HepG2 (cell line): Measurements from ENCODE around the gene CDYL. TPM values are rescaled to one million over a fixed set of nuclear protein-coding genes. Genes with fewer than 3 reads are reported as not detected.
A peak's percentile ranks its signal among the peaks of the same experiment; 100 is the strongest.

Experiments
- CREM ChIP-seq, 2 experiments: sonication (generic) in 1 of 2; formaldehyde crosslinking in 1 of 2; IDR thresholded peaks; 2 replicates each; pipeline versions ENCODE4 v1.4.0 to v1.6.1; 2016 to 2020; ENCODE audit warnings: antibody characterized with exemption in 1 of 2, mild to moderate bottlenecking in 1 of 2, missing genetic modification reagents in 1 of 2
- FOXA1 ChIP-seq, 2 experiments: fragments of 450-650 bp in 1 of 2; sonication (generic) in 1 of 2; formaldehyde crosslinking in 1 of 2; IDR thresholded peaks; 2 replicates each; pipeline versions ENCODE4 v1.4.0 to v1.6.1; 2016 to 2020; ENCODE audit warnings: missing genetic modification reagents in 1 of 2
- FOXC1 ChIP-seq: sonication (generic); formaldehyde crosslinking; IDR thresholded peaks from 2 replicates; pipeline ENCODE4 v1.8.0; 2022; ENCODE audit warnings: mild to moderate bottlenecking, missing genetic modification reagents, borderline replicate concordance
- FOXK2 ChIP-seq: fragments of 450-650 bp; IDR thresholded peaks from 2 replicates; pipeline ENCODE4 v1.6.1; 2016
- GRHL1 ChIP-seq: sonication (generic); formaldehyde crosslinking; conservative IDR thresholded peaks from 2 replicates; pipeline ENCODE4 v1.8.0; 2022; ENCODE audit warnings: missing genetic modification reagents
- KAT7 ChIP-seq: IDR thresholded peaks from 2 replicates; pipeline ENCODE4 v1.6.1; 2018; ENCODE audit warnings: borderline replicate concordance, missing compliant biosample characterization
- KDM6A ChIP-seq: IDR thresholded peaks from 2 replicates; pipeline ENCODE4 v1.6.1; 2016; ENCODE audit warnings: low read depth
- MTF1 ChIP-seq: sonication (generic); formaldehyde crosslinking; IDR thresholded peaks from 2 replicates; pipeline ENCODE4 v1.5.0; 2020; ENCODE audit warnings: missing genetic modification reagents
- SALL2 ChIP-seq: sonication (generic); formaldehyde crosslinking; IDR thresholded peaks from 2 replicates; pipeline ENCODE4 v1.8.1; 2023; ENCODE audit warnings: mild to moderate bottlenecking, missing genetic modification reagents, inconsistent platforms
- SMAD9 ChIP-seq: sonication (generic); formaldehyde crosslinking; IDR thresholded peaks from 2 replicates; pipeline ENCODE4 v1.5.1; 2020; ENCODE audit warnings: mild to moderate bottlenecking, missing genetic modification reagents
- TFE3 ChIP-seq: IDR thresholded peaks from 2 replicates; pipeline ENCODE4 v1.6.1; 2016
- ZBTB42 ChIP-seq: sonication (generic); formaldehyde crosslinking; IDR thresholded peaks from 2 replicates; pipeline ENCODE4 v1.5.0; 2020; ENCODE audit warnings: mild to moderate bottlenecking, missing genetic modification reagents
- ZNF232 ChIP-seq: sonication (generic); formaldehyde crosslinking; IDR thresholded peaks from 2 replicates; pipeline ENCODE4 v1.4.0; 2020; ENCODE audit warnings: missing genetic modification reagents, borderline replicate concordance
- ZNF263 ChIP-seq: sonication (generic); formaldehyde crosslinking; IDR thresholded peaks from 2 replicates; pipeline ENCODE4 v1.4.0; 2020; ENCODE audit warnings: missing genetic modification reagents
- ZNF460 ChIP-seq: sonication (generic); formaldehyde crosslinking; IDR thresholded peaks from 2 replicates; pipeline ENCODE4 v1.5.1; 2020; ENCODE audit warnings: missing genetic modification reagents, mild to moderate bottlenecking, borderline replicate concordance
- ZNF687 ChIP-seq: sonication (generic); formaldehyde crosslinking; IDR thresholded peaks from 2 replicates; pipeline ENCODE4 v1.5.1; 2020; ENCODE audit warnings: mild to moderate bottlenecking, missing genetic modification reagents, moderate library complexity
- ZNF772 ChIP-seq: sonication (generic); formaldehyde crosslinking; IDR thresholded peaks from 2 replicates; pipeline ENCODE4 v1.5.0; 2020; ENCODE audit warnings: mild to moderate bottlenecking, missing genetic modification reagents
- polyA plus RNA-seq, 8 experiments: library from polyadenylated mRNA; depleted of rRNA in 3 of 8; stranded (reverse) in 7 of 8; unstranded in 1 of 8; fragments of >200 nt; fragmentation: Illumina TruSeq in 4 of 8; extraction: Trizol in 4 of 8; gene quantifications; 2 replicates each; pipeline versions ENCODE4 v1.2.1 to v1.2.3, GENCODE V29; 2011 to 2016; ENCODE audit warnings: low read depth in 4 of 8, missing spikeins in 1 of 8, mixed read lengths in 1 of 8; ENCODE audit not compliant: insufficient read depth in 1 of 8
- total RNA-seq, 5 experiments: library from RNA; depleted of rRNA; stranded (reverse); fragments of >200 nt; fragmentation: Illumina TruSeq; extraction: Trizol; gene quantifications; 2 replicates each; pipeline ENCODE4 v1.2.3, GENCODE V29; 2016; ENCODE audit warnings: low read depth in 1 of 5
- TF ChIP-seq, protein P1 (sequence below): sonication (generic); formaldehyde crosslinking; conservative IDR thresholded peaks from 2 replicates; pipeline ENCODE4 v1.8.0; 2022; ENCODE audit warnings: mild to moderate bottlenecking, moderate library complexity, missing genetic modification reagents
- TF ChIP-seq, protein P2 (sequence below): sonication (generic); formaldehyde crosslinking; IDR thresholded peaks from 2 replicates; pipeline ENCODE4 v1.5.0; 2020; ENCODE audit warnings: mild to moderate bottlenecking, low read depth, missing genetic modification reagents, borderline replicate concordance

Gene CDYL
- total and polyA plus RNA-seq, 2 of the 13 experiments (the other 11 are each of a cell fraction or from before 2014, with no cell fraction given) = 22.8 to 105 TPM

- TF ChIP-seq FOXC1 (CRISPR knock-in tag) (no peak), KDM6A (no peak), ZNF263 (CRISPR knock-in tag) (no peak), SALL2 (no peak), ZNF772 (CRISPR knock-in tag) (no peak), KAT7 (CRISPR knock-in tag) (no peak), FOXA1 (IDR thresholded peaks at IDR 0.05) (peak; percentile 79), FOXA1 (CRISPR knock-in tag; IDR thresholded peaks at IDR 0.05) (peak; percentile 88), ZNF232 (no peak), SMAD9 (no peak), ZNF687 (CRISPR knock-in tag) (no peak), ZNF460 (CRISPR knock-in tag) (no peak), CREM (IDR thresholded peaks at IDR 0.05) (peak; percentile 77), CREM (CRISPR knock-in tag; IDR thresholded peaks at IDR 0.05) (no peak), ZBTB42 (CRISPR knock-in tag) (no peak), TFE3 (CRISPR knock-in tag) (no peak), GRHL1 (no peak), MTF1 (CRISPR knock-in tag) (no peak), FOXK2 (0 out of 2 replicates have a peak, but pooled peaks have one; percentile 48)
- TF ChIP-seq, protein P1, sequence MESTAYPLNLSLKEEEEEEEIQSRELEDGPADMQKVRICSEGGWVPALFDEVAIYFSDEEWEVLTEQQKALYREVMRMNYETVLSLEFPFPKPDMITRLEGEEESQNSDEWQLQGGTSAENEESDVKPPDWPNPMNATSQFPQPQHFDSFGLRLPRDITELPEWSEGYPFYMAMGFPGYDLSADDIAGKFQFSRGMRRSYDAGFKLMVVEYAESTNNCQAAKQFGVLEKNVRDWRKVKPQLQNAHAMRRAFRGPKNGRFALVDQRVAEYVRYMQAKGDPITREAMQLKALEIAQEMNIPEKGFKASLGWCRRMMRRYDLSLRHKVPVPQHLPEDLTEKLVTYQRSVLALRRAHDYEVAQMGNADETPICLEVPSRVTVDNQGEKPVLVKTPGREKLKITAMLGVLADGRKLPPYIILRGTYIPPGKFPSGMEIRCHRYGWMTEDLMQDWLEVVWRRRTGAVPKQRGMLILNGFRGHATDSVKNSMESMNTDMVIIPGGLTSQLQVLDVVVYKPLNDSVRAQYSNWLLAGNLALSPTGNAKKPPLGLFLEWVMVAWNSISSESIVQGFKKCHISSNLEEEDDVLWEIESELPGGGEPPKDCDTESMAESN (CRISPR knock-in tag) = no peak
- TF ChIP-seq, protein P2, sequence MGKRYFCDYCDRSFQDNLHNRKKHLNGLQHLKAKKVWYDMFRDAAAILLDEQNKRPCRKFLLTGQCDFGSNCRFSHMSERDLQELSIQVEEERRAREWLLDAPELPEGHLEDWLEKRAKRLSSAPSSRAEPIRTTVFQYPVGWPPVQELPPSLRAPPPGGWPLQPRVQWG (CRISPR knock-in tag) = no peak
These were observed 34.1 kb downstream of the CDYL start (continued) for GRCh38 chr6:4809999-4810918.
